Vagina (tissue), 2 donors: ENCODE results near the gene TOMM22. TPM values are rescaled to one million over a fixed set of nuclear protein-coding genes. Genes with fewer than 3 reads are reported as not detected.
A peak's percentile ranks its signal among the peaks of the same experiment; 100 is the strongest.

Source experiments
- DNase-seq, 2 donors: peaks; one replicate each; pipeline ENCODE4 v3.0.0-alpha.2; 2017; ENCODE audit errors: extremely low spot score in 2 of 2
- H3K27ac ChIP-seq: fragments of 200-600 bp; sonication (generic); one replicate; pipeline ENCODE4 v1.5.1; 2019
- H3K27me3 ChIP-seq: fragments of 200-600 bp; sonication (generic); one replicate; pipeline ENCODE4 v1.5.1; 2019
- H3K36me3 ChIP-seq, 2 donors: fragments of 200-600 bp; sonication (generic); one replicate each; pipeline ENCODE4 v1.5.1; 2017 to 2019
- H3K4me1 ChIP-seq: fragments of 200-600 bp; sonication (generic); one replicate; pipeline ENCODE4 v1.5.1; 2019
- H3K4me3 ChIP-seq, 2 donors: fragments of 200-600 bp; sonication (generic); 1 replicate in 1 of 2; 2 replicates in 1 of 2; pipeline ENCODE4 v1.5.1; 2016 to 2019
- H3K9me3 ChIP-seq: fragments of 200-600 bp; sonication (generic); one replicate; pipeline ENCODE4 v1.5.1; 2019
- POLR2A ChIP-seq, 2 donors: fragments of 450-650 bp; IDR thresholded peaks; one replicate each; pipeline ENCODE4 v1.6.1; 2017; ENCODE audit warnings: antibody characterized with exemption in 2 of 2, mild to moderate bottlenecking in 2 of 2, moderate library complexity in 2 of 2
- POLR2AphosphoS5 ChIP-seq, 2 donors: sonication (generic); formaldehyde crosslinking; IDR thresholded peaks; one replicate each; pipeline ENCODE4 v1.9.0; 2017; ENCODE audit warnings: antibody characterized with exemption in 2 of 2, mild to moderate bottlenecking in 2 of 2, low read depth in 1 of 2; ENCODE audit not compliant: insufficient read depth in 1 of 2
- intact Hi-C: fragments of 100-400 bp; cut with DNase I; formaldehyde crosslinking; loops from one replicate; pipeline ENCODE4 v1.15.1; 2023
- total RNA-seq: library from RNA; depleted of rRNA; stranded (reverse); fragments of >200 nt; gene quantifications from one replicate; pipeline ENCODE4 v1.2.3, GENCODE V29; 2016
- TF ChIP-seq, protein P1 (sequence below), 3 experiments: fragments of 450-650 bp in 2 of 3; fragments of 200-600 bp in 1 of 3; sonication (generic) in 1 of 3; IDR thresholded peaks; one replicate each; pipeline ENCODE4 v1.5.1; 2017 to 2019; ENCODE audit warnings: antibody characterized with exemption in 3 of 3, mild to moderate bottlenecking in 2 of 3, moderate library complexity in 2 of 3

TOMM22 gene
- total RNA-seq, 1 donor from 2014 or later: 21.1 TPM

- TF ChIP-seq, protein P1, sequence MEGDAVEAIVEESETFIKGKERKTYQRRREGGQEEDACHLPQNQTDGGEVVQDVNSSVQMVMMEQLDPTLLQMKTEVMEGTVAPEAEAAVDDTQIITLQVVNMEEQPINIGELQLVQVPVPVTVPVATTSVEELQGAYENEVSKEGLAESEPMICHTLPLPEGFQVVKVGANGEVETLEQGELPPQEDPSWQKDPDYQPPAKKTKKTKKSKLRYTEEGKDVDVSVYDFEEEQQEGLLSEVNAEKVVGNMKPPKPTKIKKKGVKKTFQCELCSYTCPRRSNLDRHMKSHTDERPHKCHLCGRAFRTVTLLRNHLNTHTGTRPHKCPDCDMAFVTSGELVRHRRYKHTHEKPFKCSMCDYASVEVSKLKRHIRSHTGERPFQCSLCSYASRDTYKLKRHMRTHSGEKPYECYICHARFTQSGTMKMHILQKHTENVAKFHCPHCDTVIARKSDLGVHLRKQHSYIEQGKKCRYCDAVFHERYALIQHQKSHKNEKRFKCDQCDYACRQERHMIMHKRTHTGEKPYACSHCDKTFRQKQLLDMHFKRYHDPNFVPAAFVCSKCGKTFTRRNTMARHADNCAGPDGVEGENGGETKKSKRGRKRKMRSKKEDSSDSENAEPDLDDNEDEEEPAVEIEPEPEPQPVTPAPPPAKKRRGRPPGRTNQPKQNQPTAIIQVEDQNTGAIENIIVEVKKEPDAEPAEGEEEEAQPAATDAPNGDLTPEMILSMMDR (IDR thresholded peaks at IDR 0.05): no peak
- TF ChIP-seq POLR2A (IDR thresholded peaks at IDR 0.05) (no peak), POLR2AphosphoS5 (IDR thresholded peaks at IDR 0.05; ENCODE audit: insufficient read depth in 1 of 2, low read depth in 1 of 2) (no peak)
- no peaks in the 10 kb centered on the region for H3K9me3 ChIP-seq
- H3K36me3 ChIP-seq: no peaks in the 10 kb centered on the region
- no peak for DNase-seq
- peak overlapping the region; percentile 68 to 95 for H3K4me3 ChIP-seq
- peak overlapping the region; percentile 98 for H3K27ac ChIP-seq
- peaks cover 60% of the 10 kb centered on the region for H3K4me1 ChIP-seq
- intact Hi-C loops: no loop called here
- H3K27me3 ChIP-seq: no peaks in the 10 kb centered on the region
These were observed 18.0 kb downstream of the TOMM22 start for GRCh38 chr22:38699784-38700183.

- H3K4me1 ChIP-seq: peaks cover 57% of the 10 kb centered on the region
- peak overlapping the region; percentile 68 to 95 for H3K4me3 ChIP-seq
- intact Hi-C loops: no loop called here
- no peaks in the 10 kb centered on the region for H3K36me3 ChIP-seq
- no peaks in the 10 kb centered on the region for H3K27me3 ChIP-seq
- no peak for TF ChIP-seq POLR2AphosphoS5 (IDR thresholded peaks at IDR 0.05; ENCODE audit: insufficient read depth in 1 of 2, low read depth in 1 of 2)
- TF ChIP-seq, protein P1 (IDR thresholded peaks at IDR 0.05): no peak
- H3K27ac ChIP-seq: peak overlapping the region; percentile 98
- no peak for DNase-seq
- H3K9me3 ChIP-seq: no peaks in the 10 kb centered on the region
These were observed 18.6 kb downstream of the TOMM22 start for GRCh38 chr22:38700270-38700788.

DNA sequence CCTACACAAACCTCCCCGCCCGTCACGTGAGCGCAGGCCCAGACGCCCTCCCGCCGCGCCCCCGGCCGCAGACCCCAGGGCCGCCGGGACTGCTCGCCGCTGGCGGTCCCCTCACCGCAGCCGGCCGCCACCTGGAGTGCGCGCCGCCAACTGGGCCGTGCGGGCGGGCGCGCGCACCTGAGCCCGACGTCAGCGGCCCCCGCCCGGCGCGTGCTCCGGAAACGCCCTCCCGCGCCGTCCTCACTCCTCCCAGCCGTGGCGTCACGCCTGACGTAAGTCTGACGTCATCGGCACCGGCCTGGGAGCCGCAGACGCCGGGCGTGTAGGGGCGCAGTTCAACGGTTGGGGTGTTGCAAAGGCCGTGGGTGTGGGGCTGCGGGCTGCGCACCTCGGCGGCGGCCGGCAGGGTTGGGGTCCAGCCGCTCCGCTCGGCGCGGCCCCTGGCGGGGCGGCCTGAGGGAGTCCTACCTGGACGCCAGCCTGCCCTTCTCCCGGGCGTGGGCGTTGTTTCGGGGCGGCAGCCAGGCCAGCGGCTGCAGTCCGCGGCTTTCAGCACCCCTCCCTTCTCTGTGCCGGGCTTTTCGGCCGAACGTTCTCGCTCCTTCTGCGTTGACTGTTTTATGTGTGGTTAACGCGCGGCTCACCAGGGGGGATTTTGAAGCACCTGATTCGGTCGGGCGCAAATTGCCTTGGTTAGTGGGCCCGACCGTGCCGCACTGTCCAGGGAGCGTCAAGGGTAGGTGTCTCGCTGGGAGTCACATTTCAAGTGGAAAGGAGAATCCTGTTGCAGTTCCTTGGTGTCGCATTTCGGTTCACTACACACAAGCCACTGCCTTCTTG is 19.3 kb downstream of the TOMM22 start, which contains the start of gene JOSD1:
Gene JOSD1, minus strand, starts transcription at position 155 of the 840 bp plus-strand sequence. CDS start 956 bp downstream, outside the sequence.
- peak; percentile 88 to 97 for TF ChIP-seq POLR2A (IDR thresholded peaks at IDR 0.05)
- TF ChIP-seq, protein P1 (IDR thresholded peaks at IDR 0.05): no peak
- peak; percentile 6 to 91 for TF ChIP-seq POLR2AphosphoS5 (IDR thresholded peaks at IDR 0.05; ENCODE audit: insufficient read depth in 1 of 2, low read depth in 1 of 2)
- H3K4me1 ChIP-seq: peaks cover 50% of the 10 kb centered on the region
- H3K27ac ChIP-seq: peak within 1 kb of the TSS; percentile 98
- H3K36me3 ChIP-seq: no peaks in the 10 kb centered on the region
- intact Hi-C loops: no loop called here
- peak in 1 of 2 donors; percentile 95 for DNase-seq
- H3K27me3 ChIP-seq: no peaks in the 10 kb centered on the region
- H3K9me3 ChIP-seq: no peaks in the 10 kb centered on the region
- H3K4me3 ChIP-seq: peak within 1 kb of the TSS; percentile 68 to 95

GRCh38 chr22:38704654-38705234 is 23.0 kb downstream of the TOMM22 start:
- Histone ChIP-seq H3K27ac (peak overlapping the region; percentile 85), H3K36me3 (peaks cover 0 to 5% of the 10 kb centered on the region in 2 donors), H3K4me3 (peak overlapping the region; percentile 36 to 89), H3K27me3 (no peaks in the 10 kb centered on the region), H3K9me3 (no peaks in the 10 kb centered on the region), H3K4me1 (peaks cover 44% of the 10 kb centered on the region)
- no peak for TF ChIP-seq POLR2AphosphoS5 (IDR thresholded peaks at IDR 0.05; ENCODE audit: insufficient read depth in 1 of 2, low read depth in 1 of 2)
- TF ChIP-seq POLR2A (IDR thresholded peaks at IDR 0.05): no peak
- TF ChIP-seq, protein P1 (IDR thresholded peaks at IDR 0.05): no peak
- no peak for DNase-seq
- intact Hi-C loops: loop anchor here (5.0 kb wide), 1 partner anchor 48 kb away; no protein-coding TSS in a partner anchor
